ENCODE measurements around the gene SLC35F2. TPM values are rescaled to one million over a fixed set of nuclear protein-coding genes. Genes with fewer than 3 reads are reported as not detected.

SLC35F2 gene
- total RNA-seq, 6 experiments from 2014 or later, result 0.06 to 0.55 (median 0.28) TPM; not detected in 1

DNA sequence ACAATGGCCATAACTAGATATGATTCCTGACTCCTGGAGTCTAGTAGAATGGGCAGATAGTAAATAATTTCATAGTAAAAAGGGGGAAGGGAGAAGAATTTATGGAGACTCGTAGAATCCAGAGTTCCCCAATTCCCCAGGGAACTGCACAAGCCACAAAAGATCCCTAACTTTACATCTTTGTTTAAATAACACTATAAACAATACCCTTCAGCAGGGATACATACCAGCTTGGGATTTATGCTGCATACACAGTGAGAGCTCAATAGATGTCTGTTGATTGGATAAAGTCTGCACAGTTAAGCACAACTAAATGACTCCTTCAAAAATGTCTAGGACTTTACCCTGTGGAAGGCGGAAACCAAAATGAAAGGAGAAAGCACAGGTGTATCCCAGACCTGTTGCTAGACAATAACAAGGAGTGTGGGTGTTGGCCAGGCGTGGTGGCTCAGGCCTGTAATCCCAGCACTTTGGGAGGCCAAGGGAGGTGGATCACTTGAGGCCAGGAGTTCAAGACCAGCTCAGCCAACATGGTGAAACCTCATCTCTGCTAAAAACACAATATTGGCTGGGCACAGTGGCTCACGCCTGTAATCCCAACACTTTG lies 6.8 kb downstream of the SLC35F2 start:
- no peak for ATAC-seq
- Histone ChIP-seq H3K4me3 (no peak overlapping the region), H3K9me3 (no peaks in the 10 kb centered on the region), H3K27ac (no peak overlapping the region), H3K4me1 (no peaks in the 10 kb centered on the region), H3K36me3 (no peaks in the 10 kb centered on the region), H3K27me3 (no peaks in the 10 kb centered on the region)
- WGBS (ENCODE audit: insufficient coverage, low coverage, low lambda C conversion rate, missing lambda C conversion rate), result 68% methylated on average over 4 of the region's 4 CpGs
- no peak for DNase-seq
- no peak for TF ChIP-seq POLR2A (IDR thresholded peaks at IDR 0.05)
- TF ChIP-seq, protein P1, sequence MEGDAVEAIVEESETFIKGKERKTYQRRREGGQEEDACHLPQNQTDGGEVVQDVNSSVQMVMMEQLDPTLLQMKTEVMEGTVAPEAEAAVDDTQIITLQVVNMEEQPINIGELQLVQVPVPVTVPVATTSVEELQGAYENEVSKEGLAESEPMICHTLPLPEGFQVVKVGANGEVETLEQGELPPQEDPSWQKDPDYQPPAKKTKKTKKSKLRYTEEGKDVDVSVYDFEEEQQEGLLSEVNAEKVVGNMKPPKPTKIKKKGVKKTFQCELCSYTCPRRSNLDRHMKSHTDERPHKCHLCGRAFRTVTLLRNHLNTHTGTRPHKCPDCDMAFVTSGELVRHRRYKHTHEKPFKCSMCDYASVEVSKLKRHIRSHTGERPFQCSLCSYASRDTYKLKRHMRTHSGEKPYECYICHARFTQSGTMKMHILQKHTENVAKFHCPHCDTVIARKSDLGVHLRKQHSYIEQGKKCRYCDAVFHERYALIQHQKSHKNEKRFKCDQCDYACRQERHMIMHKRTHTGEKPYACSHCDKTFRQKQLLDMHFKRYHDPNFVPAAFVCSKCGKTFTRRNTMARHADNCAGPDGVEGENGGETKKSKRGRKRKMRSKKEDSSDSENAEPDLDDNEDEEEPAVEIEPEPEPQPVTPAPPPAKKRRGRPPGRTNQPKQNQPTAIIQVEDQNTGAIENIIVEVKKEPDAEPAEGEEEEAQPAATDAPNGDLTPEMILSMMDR (IDR thresholded peaks at IDR 0.05), result no peak
- intact Hi-C loops (cut with DNase I), result no loop called here

DNA sequence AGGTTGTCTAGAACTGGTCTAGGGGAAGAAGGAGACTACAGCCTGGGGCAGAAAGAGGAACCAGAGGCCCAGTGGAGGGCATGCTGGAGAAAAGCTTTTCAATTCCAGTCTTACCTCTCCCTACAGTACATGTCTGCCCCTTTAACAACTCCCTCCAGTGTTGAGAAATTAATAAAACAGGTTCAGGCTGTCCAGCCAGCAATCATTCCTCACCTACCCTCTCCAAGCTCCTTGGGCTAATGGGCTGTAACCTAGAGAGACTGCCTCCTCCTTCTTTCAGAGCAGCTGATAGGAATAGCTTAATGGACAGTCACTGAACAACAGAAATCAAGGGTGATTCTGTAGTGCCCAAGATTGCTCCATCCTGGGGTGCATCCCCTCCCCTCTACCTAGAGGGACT lies 8.8 kb downstream of the SLC35F2 start:
- peak in 1 of 4 donors; percentile 17 for ATAC-seq
- no peak for TF ChIP-seq POLR2A (IDR thresholded peaks at IDR 0.05)
- TF ChIP-seq, protein P1 (IDR thresholded peaks at IDR 0.05), result no peak
- intact Hi-C loops (cut with DNase I), result no loop called here
- no peak for DNase-seq
- Histone ChIP-seq H3K4me3 (no peak overlapping the region), H3K27ac (no peak overlapping the region), H3K9me3 (no peaks in the 10 kb centered on the region), H3K36me3 (no peaks in the 10 kb centered on the region), H3K27me3 (no peaks in the 10 kb centered on the region), H3K4me1 (no peaks in the 10 kb centered on the region)

DNA sequence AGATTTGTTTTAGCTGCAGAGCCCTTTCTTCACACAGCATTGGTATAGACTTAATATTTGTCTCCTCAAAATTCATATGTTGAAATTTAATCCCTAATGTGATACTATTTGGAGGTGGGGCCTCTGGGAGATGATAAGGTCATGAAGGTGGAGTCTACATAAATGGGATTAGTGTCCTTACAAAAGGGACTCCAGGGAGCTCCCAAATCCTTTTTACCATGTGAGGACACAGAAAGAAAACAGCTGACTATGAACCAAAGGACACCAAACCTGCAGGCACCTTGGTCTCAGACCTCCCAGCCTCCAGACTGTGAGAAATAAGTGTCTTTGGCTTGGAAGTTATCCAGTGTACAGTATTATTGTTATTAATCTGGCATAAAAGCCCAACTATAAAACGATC lies 10.2 kb downstream of the SLC35F2 start:
- Histone ChIP-seq H3K4me3 (no peak overlapping the region), H3K27ac (no peak overlapping the region), H3K9me3 (no peaks in the 10 kb centered on the region), H3K27me3 (no peaks in the 10 kb centered on the region), H3K36me3 (no peaks in the 10 kb centered on the region), H3K4me1 (no peaks in the 10 kb centered on the region)
- intact Hi-C loops (cut with DNase I), result no loop called here
- ATAC-seq, result no peak
- DNase-seq, result no peak
- WGBS (ENCODE audit: insufficient coverage, low coverage, low lambda C conversion rate, missing lambda C conversion rate), result 77% methylated on average over 1 of the region's 1 CpG
- TF ChIP-seq POLR2A (IDR thresholded peaks at IDR 0.05), result no peak
- TF ChIP-seq, protein P1 (IDR thresholded peaks at IDR 0.05), result no peak

DNA sequence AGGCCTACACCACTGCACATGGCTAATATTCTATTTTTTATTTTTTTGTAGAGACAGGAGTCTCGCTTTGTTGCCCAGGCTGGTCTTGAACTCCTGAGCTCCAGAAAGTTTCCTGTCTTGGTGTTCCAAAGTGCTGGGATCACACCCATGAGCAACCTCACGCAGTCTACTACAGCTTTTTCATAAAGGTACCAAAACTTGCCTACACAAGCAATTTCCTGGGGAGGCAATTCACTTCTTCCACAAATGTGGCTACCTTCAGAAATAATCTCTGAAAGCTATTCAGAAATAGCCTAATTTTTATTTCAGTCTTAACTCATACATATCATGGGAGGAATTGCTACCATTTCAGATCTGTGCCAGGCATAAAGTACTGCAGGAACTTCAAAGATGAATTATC lies 11.4 kb downstream of the SLC35F2 start:
- intact Hi-C loops (cut with DNase I), result no loop called here
- DNase-seq (no peak), ATAC-seq (no peak)
- Histone ChIP-seq H3K27ac (no peak overlapping the region), H3K27me3 (no peaks in the 10 kb centered on the region), H3K4me3 (no peak overlapping the region), H3K4me1 (no peaks in the 10 kb centered on the region), H3K9me3 (no peaks in the 10 kb centered on the region), H3K36me3 (no peaks in the 10 kb centered on the region)
- TF ChIP-seq POLR2A (IDR thresholded peaks at IDR 0.05), result no peak
- TF ChIP-seq, protein P1 (IDR thresholded peaks at IDR 0.05), result no peak
- WGBS (ENCODE audit: insufficient coverage, low coverage, low lambda C conversion rate, missing lambda C conversion rate), result 93% methylated on average over 2 of the region's 2 CpGs

DNA sequence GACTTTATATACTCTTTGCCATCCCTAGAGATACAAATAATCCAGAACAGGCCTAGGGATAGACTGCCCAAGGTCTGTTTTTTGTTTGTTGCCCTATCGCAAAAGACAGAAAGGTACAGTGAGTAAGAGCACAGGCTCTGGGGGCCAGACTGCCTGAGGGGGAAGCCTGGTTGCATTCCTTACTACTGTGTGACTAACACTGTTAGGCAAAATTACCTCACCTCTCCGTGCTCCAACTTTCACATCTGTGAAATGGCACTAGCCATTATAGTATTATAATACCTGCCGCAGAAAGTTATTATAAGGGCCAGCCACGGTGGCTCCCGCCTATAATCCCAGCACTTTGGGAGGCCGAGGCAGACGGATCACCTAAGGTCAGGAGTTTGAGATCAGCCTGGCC lies 14.5 kb downstream of the SLC35F2 start:
- TF ChIP-seq, protein P1 (IDR thresholded peaks at IDR 0.05), result no peak
- no peak for TF ChIP-seq POLR2A (IDR thresholded peaks at IDR 0.05)
- H3K27me3 ChIP-seq, result no peaks in the 10 kb centered on the region
- no peak overlapping the region for H3K4me3 ChIP-seq
- H3K36me3 ChIP-seq, result no peaks in the 10 kb centered on the region
- intact Hi-C loops (cut with DNase I), result no loop called here
- ATAC-seq, result no peak
- DNase-seq, result no peak
- H3K27ac ChIP-seq, result no peak overlapping the region
- no peaks in the 10 kb centered on the region for H3K4me1 ChIP-seq
- 91% methylated on average over 7 of the region's 7 CpGs for WGBS (ENCODE audit: insufficient coverage, low coverage, low lambda C conversion rate, missing lambda C conversion rate)
- no peaks in the 10 kb centered on the region for H3K9me3 ChIP-seq

All from right lobe of liver (tissue), 6 donors.